GM19025 (cell line): ENCODE results near the gene HHATL.

Experiments
- ATAC-seq: cut with Tn5 transposase; IDR thresholded peaks from one replicate; pipeline ENCODE4 v1.9.1; 2021; ENCODE audit warnings: mild to moderate bottlenecking, low read depth, moderate library complexity; ENCODE audit not compliant: unreplicated experiment

HHATL gene

GRCh38 chr3:42686832-42687650 is 15.6 kb downstream of the HHATL start:
- ATAC-seq: no peak

DNA sequence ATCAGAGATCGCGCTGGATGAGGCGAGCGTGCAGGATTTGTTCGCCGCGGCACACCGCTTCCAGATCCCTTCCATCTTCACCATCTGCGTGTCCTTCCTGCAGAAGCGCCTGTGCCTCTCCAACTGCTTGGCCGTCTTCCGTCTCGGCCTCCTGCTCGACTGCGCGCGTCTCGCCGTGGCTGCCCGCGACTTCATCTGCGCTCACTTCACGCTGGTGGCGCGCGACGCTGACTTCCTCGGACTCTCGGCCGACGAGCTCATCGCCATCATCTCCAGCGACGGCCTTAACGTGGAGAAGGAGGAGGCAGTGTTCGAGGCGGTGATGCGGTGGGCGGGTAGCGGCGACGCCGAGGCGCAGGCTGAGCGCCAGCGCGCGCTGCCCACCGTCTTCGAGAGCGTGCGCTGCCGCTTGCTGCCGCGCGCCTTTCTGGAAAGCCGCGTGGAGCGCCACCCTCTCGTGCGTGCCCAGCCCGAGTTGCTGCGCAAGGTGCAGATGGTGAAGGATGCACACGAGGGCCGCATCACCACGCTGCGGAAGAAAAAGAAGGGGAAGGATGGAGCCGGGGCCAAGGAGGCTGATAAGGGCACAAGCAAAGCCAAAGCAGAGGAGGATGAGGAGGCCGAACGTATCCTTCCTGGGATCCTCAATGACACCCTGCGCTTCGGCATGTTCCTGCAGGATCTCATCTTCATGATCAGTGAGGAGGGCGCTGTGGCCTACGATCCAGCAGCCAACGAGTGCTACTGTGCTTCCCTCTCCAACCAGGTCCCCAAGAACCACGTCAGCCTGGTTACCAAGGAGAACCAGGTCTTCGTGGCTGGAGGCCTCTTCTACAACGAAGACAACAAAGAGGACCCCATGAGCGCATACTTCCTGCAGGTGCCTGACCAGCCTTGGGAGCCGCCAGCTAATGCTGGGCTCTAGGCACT is 16.4 kb downstream of the HHATL start:
- no peak for ATAC-seq

- no peak for ATAC-seq
Measured at GRCh38 chr3:42685363-42685881, 17.2 kb downstream of the HHATL start, which contains the start of gene KLHL40. KLHL40 (plus strand) TSS chr3:42685537; CDS start chr3:42685619, 82 bp downstream.

DNA sequence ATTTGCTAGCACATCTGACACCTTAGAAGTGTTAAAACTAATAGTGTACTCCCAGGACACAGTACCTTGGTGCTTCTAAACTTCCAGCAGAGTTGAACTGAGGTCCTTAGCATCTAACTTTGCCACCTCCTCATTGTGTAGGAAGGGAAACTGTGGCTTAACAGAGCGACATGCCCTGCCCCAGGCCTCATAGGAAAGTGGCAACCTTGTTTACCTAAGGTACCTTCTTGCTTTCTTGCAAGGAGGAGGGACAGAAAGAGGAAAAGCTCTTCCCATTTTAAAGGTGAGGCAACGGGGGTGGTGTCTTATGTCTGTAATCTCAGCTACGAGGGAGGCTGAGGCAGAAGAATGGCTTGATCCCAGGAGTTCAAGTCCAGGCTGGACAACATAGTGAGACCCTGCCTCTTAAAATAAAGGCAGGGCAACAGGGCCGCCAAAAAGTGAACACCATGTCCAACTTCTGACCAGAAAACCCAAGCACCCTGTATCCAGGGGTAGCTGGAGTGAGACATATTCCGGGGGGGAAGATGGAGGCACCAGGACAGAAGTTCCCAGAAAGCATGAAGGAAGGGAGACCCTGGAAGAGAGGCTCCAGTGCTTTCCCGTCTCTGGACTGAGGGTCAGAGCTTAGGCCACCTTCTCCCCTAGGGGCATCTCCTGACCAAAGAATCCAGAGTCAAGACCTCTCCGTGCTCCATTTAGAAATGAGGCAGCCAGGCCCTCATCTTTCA is 17.8 kb downstream of the HHATL start:
- ATAC-seq: no peak

DNA sequence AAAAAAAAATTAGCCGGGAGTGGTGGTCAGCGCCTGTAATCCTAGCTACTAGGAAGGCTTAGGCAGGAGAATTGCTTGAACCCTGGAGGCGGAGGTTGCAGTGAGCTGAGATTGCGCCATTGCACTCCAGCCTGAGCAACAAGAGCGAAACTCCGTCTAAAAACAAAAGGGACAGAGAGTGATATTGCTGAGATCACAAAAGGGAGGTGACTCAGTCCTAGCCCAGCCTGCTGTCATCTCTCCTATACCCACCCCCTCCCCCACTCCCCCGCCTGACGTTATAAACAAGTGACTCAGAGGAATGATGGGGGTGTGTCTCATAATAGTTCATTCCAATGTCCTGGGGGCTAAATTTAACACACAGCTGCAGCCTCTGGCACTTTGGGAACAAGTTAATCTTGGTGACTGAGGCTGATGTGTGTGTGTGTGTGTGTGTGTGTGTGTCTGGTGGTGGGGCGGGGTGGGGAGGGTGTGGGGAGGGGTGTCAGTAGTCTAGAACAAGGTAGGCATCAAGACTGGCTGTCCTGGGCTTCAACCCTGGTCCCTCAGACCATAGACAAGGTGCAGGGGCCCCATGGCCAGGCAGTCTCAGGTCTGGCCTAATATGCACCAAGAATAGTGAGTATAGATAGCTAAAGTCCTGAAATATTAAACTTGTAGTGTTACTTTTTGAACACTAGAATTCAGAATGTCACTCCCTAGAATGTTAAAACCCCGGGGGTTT is 18.6 kb downstream of the HHATL start:
- ATAC-seq: no peak

GRCh38 chr3:42682301-42683070 is 20.1 kb downstream of the HHATL start:
- ATAC-seq: no peak

GRCh38 chr3:42681361-42682038 is 21.1 kb downstream of the HHATL start:
- ATAC-seq: no peak

GRCh38 chr3:42680806-42681205 is 21.8 kb downstream of the HHATL start:
- no peak for ATAC-seq

GRCh38 chr3:42680271-42680670 is 22.3 kb downstream of the HHATL start:
- ATAC-seq: no peak

DNA sequence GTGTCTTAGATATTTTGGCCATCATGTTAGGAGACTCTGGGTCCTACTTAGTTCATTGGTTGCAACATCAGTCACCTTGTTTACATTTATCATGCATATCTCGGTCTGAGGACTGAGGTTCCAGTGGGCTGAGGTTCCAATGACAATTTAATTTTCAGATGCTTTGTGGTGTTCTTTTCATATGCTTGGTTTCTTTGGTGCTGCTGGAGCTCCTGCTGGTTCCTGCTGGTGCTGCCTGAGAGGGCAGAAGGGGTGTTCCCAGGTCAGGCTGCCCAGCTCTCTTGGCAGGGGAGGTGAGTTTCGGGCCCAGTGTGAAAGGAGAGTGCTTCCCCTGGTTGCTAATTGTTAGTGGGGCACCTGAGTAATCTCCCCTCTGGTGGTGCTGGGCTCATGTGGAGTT is 24.2 kb downstream of the HHATL start:
- ATAC-seq: no peak

DNA sequence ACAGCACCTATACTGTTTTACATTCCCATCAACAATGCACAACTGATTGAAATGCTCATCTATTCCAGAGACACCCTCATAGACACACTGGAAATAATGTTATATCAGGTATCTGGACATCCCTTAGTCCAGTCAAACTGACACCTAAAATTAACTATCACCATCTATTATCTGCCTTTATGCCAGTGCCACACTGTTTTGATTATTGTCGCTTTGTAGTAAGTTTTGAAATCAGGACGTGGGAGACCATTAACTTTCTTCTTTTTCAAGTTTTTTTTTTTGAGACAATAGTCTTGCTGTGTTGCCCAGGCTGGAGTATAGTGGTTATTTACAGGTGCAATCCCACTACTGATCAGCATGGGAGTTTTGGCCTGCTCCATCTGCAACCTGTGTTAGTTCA is 26.7 kb downstream of the HHATL start:
- no peak for ATAC-seq

DNA sequence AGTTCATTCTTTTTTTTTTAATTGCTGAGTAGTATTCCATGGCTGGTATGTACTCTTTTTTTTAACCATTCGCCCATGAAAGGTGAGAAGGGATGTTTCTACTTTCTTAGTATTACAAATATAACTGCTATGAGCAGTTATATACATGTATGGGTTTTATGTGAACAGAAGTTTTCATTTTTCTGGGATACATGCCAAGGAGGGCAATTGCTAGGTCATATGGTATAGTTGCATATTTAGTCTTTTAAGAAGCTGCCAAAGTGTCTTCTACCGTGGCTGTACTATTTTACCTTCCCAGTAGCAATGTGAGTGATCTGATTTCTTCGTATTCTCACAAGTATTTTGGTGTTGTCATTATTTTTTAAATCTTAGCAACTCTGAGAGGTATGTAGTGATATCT is 28.5 kb downstream of the HHATL start:
- no peak for ATAC-seq

DNA sequence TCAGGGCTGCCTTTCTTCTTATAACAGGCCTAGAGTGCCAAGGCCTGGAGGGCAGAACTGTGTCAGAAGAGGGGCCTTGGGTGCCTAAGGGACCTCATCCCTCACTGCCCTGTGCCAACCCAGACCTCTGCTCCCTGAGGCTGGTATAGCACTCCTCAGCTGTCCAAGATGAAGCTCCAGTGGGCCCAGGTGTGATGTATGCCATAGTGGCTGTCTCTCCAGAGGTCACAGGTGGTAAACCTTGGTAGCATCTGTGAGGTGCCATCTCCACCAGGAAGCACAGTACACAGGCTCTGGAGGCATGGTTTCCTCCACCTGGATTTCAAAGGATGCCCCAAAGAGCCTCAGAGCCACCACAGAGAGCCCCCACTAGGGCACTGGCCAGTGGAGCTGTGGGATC is 29.5 kb downstream of the HHATL start:
- no peak for ATAC-seq

DNA sequence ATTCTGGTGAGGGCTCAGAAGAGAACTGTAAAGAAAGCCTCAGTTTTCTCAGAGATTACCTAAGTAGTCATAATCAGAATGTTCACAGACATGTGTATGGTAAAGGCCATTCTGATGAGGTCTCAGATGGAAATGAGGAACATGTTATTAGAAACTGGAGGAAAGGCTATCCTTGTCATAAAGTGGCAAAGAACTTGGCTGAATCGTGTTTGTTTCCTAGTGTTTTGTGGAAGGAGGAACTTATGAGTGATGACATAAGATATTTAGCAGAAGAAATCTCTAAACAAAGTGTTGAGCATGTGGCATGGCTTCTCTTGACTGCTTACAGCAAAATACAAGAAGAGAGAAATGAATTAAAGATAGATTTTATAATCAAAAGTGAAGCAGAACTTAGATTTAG is 30.1 kb downstream of the HHATL start:
- no peak for ATAC-seq

DNA sequence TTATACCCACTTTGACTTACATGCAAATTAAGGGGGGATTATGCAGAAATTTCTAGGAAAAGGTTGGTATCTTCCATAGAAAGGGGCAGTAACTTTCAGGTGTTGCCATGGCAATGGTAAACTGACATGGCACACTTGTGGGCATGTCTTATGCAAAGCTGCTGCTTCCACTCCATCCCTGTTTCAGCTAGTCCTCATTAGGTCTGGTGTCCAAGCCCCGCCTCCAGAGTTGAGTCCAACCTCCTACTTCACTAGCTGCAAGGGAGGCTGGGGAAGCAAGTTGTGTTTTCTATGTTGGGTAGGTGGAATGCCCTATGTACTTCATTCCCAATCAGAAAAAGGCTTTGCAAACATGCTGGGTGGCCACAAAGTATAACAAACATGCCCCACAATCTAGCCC is 31.9 kb downstream of the HHATL start:
- ATAC-seq: no peak

- ATAC-seq: no peak
Measured at GRCh38 chr3:42670051-42670576, 32.5 kb downstream of the HHATL start.

- ATAC-seq: no peak
Measured at GRCh38 chr3:42668793-42669217, 33.8 kb downstream of the HHATL start.

- ATAC-seq: no peak
Measured at GRCh38 chr3:42668413-42668760, 34.2 kb downstream of the HHATL start.
